Transverse colon (tissue), 4 donors: ENCODE results near the gene PLPP7.

Source experiments
- CTCF ChIP-seq, 5 experiments: fragments of 200-600 bp in 3 of 5; fragments of 450-650 bp in 2 of 5; sonication (generic) in 3 of 5; IDR thresholded peaks; 1 replicate in 2 of 5; 2 replicates in 3 of 5; pipeline ENCODE4 v1.5.1; 2016 to 2017; ENCODE audit warnings: antibody characterized with exemption in 5 of 5, inconsistent platforms in 3 of 5, mild to moderate bottlenecking in 2 of 5, moderate library complexity in 1 of 5
- POLR2A ChIP-seq: fragments of 450-650 bp; IDR thresholded peaks from one replicate; pipeline ENCODE4 v1.6.1; 2016; ENCODE audit warnings: antibody characterized with exemption, mild to moderate bottlenecking, moderate library complexity
- POLR2AphosphoS5 ChIP-seq, 3 donors: sonication (generic); formaldehyde crosslinking; IDR thresholded peaks; one replicate each; pipeline ENCODE4 v1.6.1; 2016; ENCODE audit warnings: antibody characterized with exemption in 3 of 3

- TF ChIP-seq CTCF (IDR thresholded peaks at IDR 0.05) (no peak), POLR2AphosphoS5 (IDR thresholded peaks at IDR 0.05) (no peak), POLR2A (no peak)
Observed at GRCh38 chr9:131304676-131305355, 15.3 kb downstream of the PLPP7 start.
